Psoas muscle (tissue), 8 donors: ENCODE data around the gene CTTNBP2. TPM values are rescaled to one million over a fixed set of nuclear protein-coding genes. Genes with fewer than 3 reads are reported as not detected.
"Not testable (repeated sequence)": the region's sequence is repeated elsewhere in the genome, so short reads cannot be mapped to it uniquely, and the experiment has no call there.

ENCODE experiments used
- ATAC-seq, 4 donors: fragments of 200-7000 bp; cut with Tn5 transposase; one replicate each; pipeline ENCODE4 v1.9.1; 2020; ENCODE audit warnings: moderate library complexity in 3 of 4, mild to moderate bottlenecking in 2 of 4
- DNase-seq, 2 donors: peaks; one replicate each; pipeline ENCODE4 v3.0.0-alpha.2; 2020
- H3K27ac ChIP-seq: fragments of 200-600 bp; one replicate; pipeline ENCODE4 v1.8.0; 2022
- H3K27me3 ChIP-seq, 3 donors: fragments of 200-600 bp in 1 of 3; one replicate each; pipeline versions ENCODE4 v1.6.1 to v1.8.0; 2013 to 2022; ENCODE audit warnings: low read length in 2 of 3, mild to moderate bottlenecking in 2 of 3, moderate library complexity in 1 of 3; ENCODE audit not compliant: insufficient read depth in 3 of 3
- H3K36me3 ChIP-seq, 2 donors: fragments of 200-600 bp in 1 of 2; one replicate each; pipeline versions ENCODE4 v1.6.1 to v1.8.0; 2013 to 2022; ENCODE audit warnings: low read depth in 1 of 2, mild to moderate bottlenecking in 1 of 2, moderate library complexity in 1 of 2; ENCODE audit not compliant: insufficient read depth in 1 of 2
- H3K4me1 ChIP-seq: fragments of 200-600 bp; one replicate; pipeline ENCODE4 v1.8.0; 2022
- H3K4me3 ChIP-seq: fragments of 200-600 bp; one replicate; pipeline ENCODE4 v1.8.0; 2022; ENCODE audit warnings: mild to moderate bottlenecking
- H3K9me3 ChIP-seq: fragments of 200-600 bp; one replicate; pipeline ENCODE4 v1.8.0; 2022
- WGBS, 3 donors: extraction: QIAGEN DNeasy Blood & Tissue Kit; methylation state at CpG; one replicate each; pipeline versions ENCODE4 v1.1.6 to v1.1.7; 2013; 5-methylcytosine and 5-hydroxymethylcytosine counted together
- intact Hi-C, 2 donors: fragments of 100-400 bp; cut with DNase I; formaldehyde crosslinking; loops; one replicate each; pipeline versions ENCODE4 v1.11.0 to v1.14.2; 2022
- polyA plus RNA-seq, 3 donors: library from polyadenylated mRNA; stranded (reverse); fragments of 200-250 nt; gene quantifications; one replicate each; pipeline ENCODE4 v1.2.3, GENCODE V29; 2013
- total RNA-seq, 4 donors: library from RNA; stranded (reverse); fragmentation: NEBNext Ultra II Directional in 2 of 4; extraction: Animal tissue kit (Norgen Biotek cat#: 25700) in 2 of 4; gene quantifications; one replicate each; pipeline versions ENCODE4 v1.2.1 to v1.2.4, GENCODE V29; 2021 to 2023
- TF ChIP-seq, protein P1 (sequence below): fragments of 200-600 bp; IDR thresholded peaks from one replicate; pipeline ENCODE4 v1.8.0; 2022; ENCODE audit warnings: antibody characterized with exemption
- donor health status: healthy with polysubstance abuse.
- donor health status: DM: no; HTN: no; CAD: no; lungs with moderate emphysema.
- donor health status: Bipolar disorder and iron deficiency.
- donor health status: healthy.
- donor health status: DM: yes; HTN: yes; CAD: no.
- donor health status: DM: no; HTN: no; CAD: no.
- donor health status: DM: no; HTN: no; CAD: no.
- donor health status: DM: yes; HTN: yes; CAD: no.

CTTNBP2 gene
- total and polyA plus RNA-seq, 7 donors = 0.10 to 1.8 (median 0.38) TPM

DNA sequence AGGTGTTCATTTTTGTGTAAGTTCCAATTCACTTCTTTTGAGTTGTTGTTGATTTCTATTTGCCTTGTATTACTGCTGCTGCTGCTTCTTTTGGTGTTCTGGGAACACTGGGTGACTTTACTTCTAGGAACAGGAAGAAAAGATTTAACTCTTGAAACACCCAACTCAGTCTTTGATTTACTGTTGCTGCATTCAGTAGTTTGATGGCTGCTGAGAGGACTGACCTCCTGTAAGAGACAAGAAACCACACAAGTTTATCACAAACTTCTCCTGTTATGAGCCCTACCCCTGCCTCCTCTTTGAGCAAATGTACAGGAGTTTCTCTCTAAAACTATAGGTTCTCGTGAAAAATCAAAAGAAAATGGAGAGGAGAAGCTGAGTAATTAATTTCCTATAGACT lies 161.7 kb downstream of the CTTNBP2 start:
- H3K27me3 ChIP-seq = no peaks in the 10 kb centered on the region
- no peak overlapping the region for H3K27ac ChIP-seq
- H3K36me3 ChIP-seq = no peaks in the 10 kb centered on the region
- 74 to 86% (median 78%) methylated on average over 1 of the region's 1 CpG for WGBS, 3 donors
- intact Hi-C loops = no loop called here
- no peaks in the 10 kb centered on the region for H3K4me1 ChIP-seq
- ATAC-seq = no peak
- H3K9me3 ChIP-seq = no peaks in the 10 kb centered on the region
- TF ChIP-seq, protein P1, sequence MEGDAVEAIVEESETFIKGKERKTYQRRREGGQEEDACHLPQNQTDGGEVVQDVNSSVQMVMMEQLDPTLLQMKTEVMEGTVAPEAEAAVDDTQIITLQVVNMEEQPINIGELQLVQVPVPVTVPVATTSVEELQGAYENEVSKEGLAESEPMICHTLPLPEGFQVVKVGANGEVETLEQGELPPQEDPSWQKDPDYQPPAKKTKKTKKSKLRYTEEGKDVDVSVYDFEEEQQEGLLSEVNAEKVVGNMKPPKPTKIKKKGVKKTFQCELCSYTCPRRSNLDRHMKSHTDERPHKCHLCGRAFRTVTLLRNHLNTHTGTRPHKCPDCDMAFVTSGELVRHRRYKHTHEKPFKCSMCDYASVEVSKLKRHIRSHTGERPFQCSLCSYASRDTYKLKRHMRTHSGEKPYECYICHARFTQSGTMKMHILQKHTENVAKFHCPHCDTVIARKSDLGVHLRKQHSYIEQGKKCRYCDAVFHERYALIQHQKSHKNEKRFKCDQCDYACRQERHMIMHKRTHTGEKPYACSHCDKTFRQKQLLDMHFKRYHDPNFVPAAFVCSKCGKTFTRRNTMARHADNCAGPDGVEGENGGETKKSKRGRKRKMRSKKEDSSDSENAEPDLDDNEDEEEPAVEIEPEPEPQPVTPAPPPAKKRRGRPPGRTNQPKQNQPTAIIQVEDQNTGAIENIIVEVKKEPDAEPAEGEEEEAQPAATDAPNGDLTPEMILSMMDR = no peak
- no peak overlapping the region for H3K4me3 ChIP-seq
- no peak for DNase-seq

DNA sequence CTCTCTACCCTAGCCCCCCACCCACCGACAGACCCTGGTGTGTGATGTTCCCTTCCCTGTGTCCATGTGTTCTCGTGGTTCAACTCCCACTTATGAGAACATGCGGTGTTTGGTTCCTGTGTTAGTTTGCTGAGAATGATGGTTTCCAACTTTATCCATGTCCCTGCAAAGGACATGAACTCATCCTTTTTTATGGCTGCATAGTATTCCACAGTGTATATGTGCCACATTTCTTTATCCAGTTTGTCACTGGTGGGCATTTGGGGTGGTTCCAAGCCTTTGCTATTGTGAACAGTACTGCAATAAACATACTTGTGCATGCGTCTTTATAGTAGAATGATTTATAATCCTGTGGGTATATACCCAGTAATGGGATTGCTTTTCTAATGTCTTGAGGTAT lies 165.1 kb downstream of the CTTNBP2 start:
- DNase-seq, H3K4me1 ChIP-seq, intact Hi-C loops, H3K9me3 ChIP-seq, H3K27me3 ChIP-seq, ATAC-seq, H3K27ac ChIP-seq, H3K4me3 ChIP-seq, H3K36me3 ChIP-seq: not testable (repeated sequence)
- 64 to 96% (median 94%) methylated on average over 4 of the region's 4 CpGs for WGBS, 3 donors

DNA sequence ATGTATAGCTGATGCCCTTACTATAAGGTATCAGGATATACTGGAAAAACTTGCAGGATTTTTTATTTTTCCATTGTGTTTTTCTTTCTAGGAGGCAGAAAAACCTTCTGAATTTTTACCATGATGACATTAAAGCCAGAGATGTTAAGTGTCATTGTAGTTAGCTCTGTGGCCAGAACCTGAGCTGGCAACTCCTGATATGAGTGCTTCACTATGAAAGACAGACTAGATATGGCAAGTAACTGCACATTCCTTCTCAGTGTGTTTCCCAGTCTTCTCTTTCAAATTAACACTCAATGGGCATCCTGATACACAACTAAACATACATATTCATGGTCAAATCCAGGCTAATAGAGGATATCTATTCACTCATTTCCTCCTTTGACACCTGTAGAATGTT lies 166.2 kb downstream of the CTTNBP2 start:
- intact Hi-C loops = no loop called here
- TF ChIP-seq, protein P1 = no peak
- H3K27me3 ChIP-seq = no peaks in the 10 kb centered on the region
- no peaks in the 10 kb centered on the region for H3K9me3 ChIP-seq
- ATAC-seq = no peak
- H3K27ac ChIP-seq = no peak overlapping the region
- H3K4me3 ChIP-seq = no peak overlapping the region
- no peak for DNase-seq
- no peaks in the 10 kb centered on the region for H3K36me3 ChIP-seq
- H3K4me1 ChIP-seq = no peaks in the 10 kb centered on the region

DNA sequence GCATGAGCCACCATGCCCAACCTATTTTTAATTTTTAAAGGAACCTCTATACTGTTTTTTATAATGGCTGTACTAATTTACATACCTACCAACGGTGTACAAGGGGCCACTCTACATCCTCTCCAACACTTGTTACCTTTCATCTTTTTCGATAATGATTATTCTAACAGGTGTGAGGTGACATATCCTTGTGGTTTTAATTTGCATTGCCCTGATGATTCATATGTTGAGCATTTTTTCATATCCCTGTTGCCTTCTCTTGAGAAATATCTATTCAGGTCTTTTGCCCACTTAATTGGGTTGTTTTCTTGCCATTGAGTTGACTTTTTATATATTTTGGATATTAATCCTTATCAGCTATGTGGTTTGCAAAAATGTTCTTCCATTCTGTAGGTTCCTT lies 167.0 kb downstream of the CTTNBP2 start:
- H3K36me3 ChIP-seq = no peaks in the 10 kb centered on the region
- DNase-seq = no peak
- TF ChIP-seq, protein P1 = no peak
- WGBS, 3 donors = 66 to 74% (median 72%) methylated on average over 2 of the region's 2 CpGs
- no peak for ATAC-seq
- no peaks in the 10 kb centered on the region for H3K27me3 ChIP-seq
- no peaks in the 10 kb centered on the region for H3K4me1 ChIP-seq
- no peak overlapping the region for H3K27ac ChIP-seq
- intact Hi-C loops = no loop called here
- no peaks in the 10 kb centered on the region for H3K9me3 ChIP-seq
- H3K4me3 ChIP-seq = no peak overlapping the region

DNA sequence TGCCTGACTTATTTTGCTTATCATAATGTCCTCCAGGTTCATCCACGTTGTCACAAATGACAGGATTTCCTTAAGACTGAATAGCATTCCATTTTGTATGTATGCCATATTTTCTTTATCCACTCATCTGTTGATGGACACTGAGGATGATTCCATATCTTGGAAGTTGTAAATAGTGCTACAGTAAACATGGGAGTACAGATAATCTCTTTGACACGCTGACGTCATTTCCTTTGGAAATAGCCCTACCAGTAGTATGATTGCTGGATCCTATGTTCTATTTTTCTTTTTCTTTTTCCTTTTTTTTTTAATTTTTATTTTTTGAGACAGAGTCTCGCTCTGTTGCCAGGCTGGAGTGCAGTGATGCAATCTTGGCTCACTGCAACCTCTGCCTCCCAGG lies 167.6 kb downstream of the CTTNBP2 start:
- DNase-seq (no peak), ATAC-seq (no peak)
- no peaks in the 10 kb centered on the region for H3K4me1 ChIP-seq
- no peak overlapping the region for H3K27ac ChIP-seq
- WGBS, 3 donors = 78 to 82% (median 80%) methylated on average over 4 of the region's 4 CpGs
- H3K9me3 ChIP-seq = no peaks in the 10 kb centered on the region
- no peaks in the 10 kb centered on the region for H3K36me3 ChIP-seq
- no peak overlapping the region for H3K4me3 ChIP-seq
- no peaks in the 10 kb centered on the region for H3K27me3 ChIP-seq
- TF ChIP-seq, protein P1 = no peak
- intact Hi-C loops = no loop called here
